HEK293 (cell line): ENCODE results near the gene TMTC1.

Experiments used
- ZBTB20 ChIP-seq: fragments of 450-650 bp; formaldehyde crosslinking; IDR thresholded peaks from 2 replicates; pipeline ENCODE4 v1.5.1; 2016; ENCODE audit warnings: missing biosample characterization, missing genetic modification characterization
- ZNF76 ChIP-seq: fragments of 450-650 bp; formaldehyde crosslinking; IDR thresholded peaks from 2 replicates; pipeline ENCODE4; 2016; ENCODE audit warnings: low read depth, missing biosample characterization, missing genetic modification characterization, borderline replicate concordance
- TF ChIP-seq, protein P1 (sequence below): fragments of 450-650 bp; formaldehyde crosslinking; IDR thresholded peaks from 2 replicates; pipeline ENCODE4 v1.5.1; 2016; ENCODE audit warnings: missing biosample characterization, missing genetic modification characterization

- TF ChIP-seq, protein P1, sequence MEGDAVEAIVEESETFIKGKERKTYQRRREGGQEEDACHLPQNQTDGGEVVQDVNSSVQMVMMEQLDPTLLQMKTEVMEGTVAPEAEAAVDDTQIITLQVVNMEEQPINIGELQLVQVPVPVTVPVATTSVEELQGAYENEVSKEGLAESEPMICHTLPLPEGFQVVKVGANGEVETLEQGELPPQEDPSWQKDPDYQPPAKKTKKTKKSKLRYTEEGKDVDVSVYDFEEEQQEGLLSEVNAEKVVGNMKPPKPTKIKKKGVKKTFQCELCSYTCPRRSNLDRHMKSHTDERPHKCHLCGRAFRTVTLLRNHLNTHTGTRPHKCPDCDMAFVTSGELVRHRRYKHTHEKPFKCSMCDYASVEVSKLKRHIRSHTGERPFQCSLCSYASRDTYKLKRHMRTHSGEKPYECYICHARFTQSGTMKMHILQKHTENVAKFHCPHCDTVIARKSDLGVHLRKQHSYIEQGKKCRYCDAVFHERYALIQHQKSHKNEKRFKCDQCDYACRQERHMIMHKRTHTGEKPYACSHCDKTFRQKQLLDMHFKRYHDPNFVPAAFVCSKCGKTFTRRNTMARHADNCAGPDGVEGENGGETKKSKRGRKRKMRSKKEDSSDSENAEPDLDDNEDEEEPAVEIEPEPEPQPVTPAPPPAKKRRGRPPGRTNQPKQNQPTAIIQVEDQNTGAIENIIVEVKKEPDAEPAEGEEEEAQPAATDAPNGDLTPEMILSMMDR (tag by site-specific recombination) = no peak
- TF ChIP-seq ZNF76 (tag by site-specific recombination) = no peak
- TF ChIP-seq ZBTB20 (tag by site-specific recombination) = no peak
These were observed 91.5 kb downstream of the TMTC1 start for GRCh38 chr12:29692237-29692636.
